Skeletal muscle tissue (tissue), 4 donors: Measurements from ENCODE around the gene CYP24A1. TPM values are rescaled to one million over a fixed set of nuclear protein-coding genes. Genes with fewer than 3 reads are reported as not detected.

Source experiments
- H3K27ac ChIP-seq: one replicate; pipeline ENCODE4 v1.7.0; 2013; ENCODE audit warnings: mild to moderate bottlenecking, low read depth, low read length, inconsistent platforms
- H3K27me3 ChIP-seq, 3 donors: one replicate each; pipeline ENCODE4 v1.7.0; 2013; ENCODE audit warnings: low read length in 3 of 3; ENCODE audit not compliant: control insufficient read depth in 3 of 3, insufficient read depth in 3 of 3
- H3K36me3 ChIP-seq, 3 donors: one replicate each; pipeline ENCODE4 v1.7.0; 2013; ENCODE audit warnings: low read length in 3 of 3; ENCODE audit not compliant: control insufficient read depth in 3 of 3, insufficient read depth in 3 of 3
- H3K4me1 ChIP-seq, 3 donors: one replicate each; pipeline ENCODE4 v1.7.0; 2013; ENCODE audit warnings: low read length in 3 of 3, mild to moderate bottlenecking in 3 of 3; ENCODE audit not compliant: control insufficient read depth in 3 of 3, insufficient read depth in 3 of 3
- H3K4me3 ChIP-seq, 3 donors: one replicate each; pipeline ENCODE4 v1.7.0; 2013; ENCODE audit warnings: low read length in 3 of 3
- H3K9ac ChIP-seq, 3 donors: one replicate each; pipeline ENCODE4 v1.7.0; 2013; ENCODE audit warnings: low read length in 3 of 3, mild to moderate bottlenecking in 3 of 3, moderate library complexity in 2 of 3, low read depth in 1 of 3
- H3K9me3 ChIP-seq, 3 donors: one replicate each; pipeline ENCODE4 v1.7.0; 2013; ENCODE audit warnings: low read length in 3 of 3; ENCODE audit not compliant: control insufficient read depth in 3 of 3
- total RNA-seq: library from RNA; depleted of rRNA; stranded (reverse); fragments of >200 nt; gene quantifications from one replicate; pipeline ENCODE4 v1.2.3, GENCODE V29; 2014
- donor health status: Osteomylitis.

The CYP24A1 gene
- total RNA-seq, 1 donor from 2014 or later: 1.0 TPM

DNA sequence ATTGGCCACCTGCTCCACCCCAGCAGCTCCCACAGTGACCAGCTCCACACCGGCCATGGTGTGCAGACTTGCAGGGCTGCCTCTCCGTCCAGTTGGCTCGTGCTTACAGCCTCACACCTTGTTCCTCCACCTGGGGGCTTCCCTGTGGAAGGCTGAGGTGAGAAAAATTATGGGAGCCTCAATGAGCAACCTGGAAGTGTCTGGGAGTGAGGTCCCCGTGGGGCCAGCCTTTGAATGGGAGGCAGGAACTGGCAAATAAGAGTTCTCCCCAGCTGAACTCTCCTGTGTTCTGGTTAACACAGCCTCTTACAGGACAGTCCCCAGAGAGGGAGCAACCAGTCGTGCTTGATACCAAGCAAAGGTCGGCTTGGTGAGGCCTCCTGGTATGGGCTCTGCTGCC lies 30.3 kb upstream of the CYP24A1 start:
- H3K36me3 ChIP-seq: no peaks in the 10 kb centered on the region
- H3K27me3 ChIP-seq: no peaks in the 10 kb centered on the region
- no peak overlapping the region for H3K27ac ChIP-seq
- no peak overlapping the region for H3K9ac ChIP-seq
- no peak overlapping the region for H3K4me3 ChIP-seq
- no peaks in the 10 kb centered on the region for H3K9me3 ChIP-seq
- H3K4me1 ChIP-seq: peaks cover 3 to 6% (median 5%) of the 10 kb centered on the region in 3 donors

DNA sequence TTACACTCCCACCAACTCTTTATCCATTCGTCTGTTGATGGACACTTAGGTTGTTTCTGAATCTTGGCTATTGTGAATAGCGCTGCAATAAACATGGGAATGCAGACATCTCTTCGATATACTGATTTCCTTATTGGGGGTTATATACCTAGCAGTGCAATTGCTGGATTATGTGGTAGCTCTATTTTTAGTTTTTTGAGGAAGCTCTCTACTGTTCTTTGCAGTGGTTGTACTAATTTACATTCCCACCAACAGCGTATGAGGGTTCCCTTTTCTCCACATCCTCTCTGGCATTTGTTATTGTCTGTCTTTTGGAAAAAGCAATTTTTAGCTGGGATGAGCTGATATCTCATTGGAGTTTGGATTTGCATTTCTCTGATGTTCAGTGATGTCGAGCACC lies 29.5 kb upstream of the CYP24A1 start:
- no peaks in the 10 kb centered on the region for H3K9me3 ChIP-seq
- no peak overlapping the region for H3K4me3 ChIP-seq
- no peaks in the 10 kb centered on the region for H3K36me3 ChIP-seq
- H3K9ac ChIP-seq: no peak overlapping the region
- peaks cover 0 to 2% (median under 1%) of the 10 kb centered on the region in 3 donors for H3K4me1 ChIP-seq
- no peaks in the 10 kb centered on the region for H3K27me3 ChIP-seq
- no peak overlapping the region for H3K27ac ChIP-seq

DNA sequence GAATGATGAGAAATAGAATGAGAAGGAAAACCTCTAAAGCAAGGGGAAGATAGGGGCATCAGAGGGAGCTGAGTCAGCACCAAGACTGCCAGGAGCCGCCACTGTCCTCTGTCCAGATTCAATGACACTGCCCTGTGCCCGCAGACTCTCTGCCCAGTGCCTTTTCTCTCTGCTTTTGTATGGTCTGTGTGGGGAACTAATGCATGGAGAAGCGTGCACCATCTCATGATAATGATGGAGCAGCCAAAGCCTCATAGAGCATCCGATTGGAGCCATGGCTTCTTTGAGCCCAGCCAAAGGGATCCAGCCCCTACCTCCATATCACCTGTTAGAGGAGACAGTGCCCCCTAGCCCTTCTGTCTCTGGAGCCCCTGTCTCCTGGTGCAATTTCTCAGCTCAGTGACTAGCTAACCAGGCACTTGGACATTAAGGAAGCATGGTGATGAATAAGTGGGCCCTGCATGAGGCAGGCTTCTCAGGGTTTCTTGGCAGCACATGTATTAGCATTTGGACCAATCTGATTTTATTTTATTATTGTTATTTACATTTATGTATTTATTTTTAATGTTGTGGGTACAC lies 27.6 kb upstream of the CYP24A1 start:
- H3K27me3 ChIP-seq: no peaks in the 10 kb centered on the region
- H3K4me3 ChIP-seq: no peak overlapping the region
- no peak overlapping the region for H3K27ac ChIP-seq
- H3K9me3 ChIP-seq: no peaks in the 10 kb centered on the region
- no peak overlapping the region for H3K9ac ChIP-seq
- H3K4me1 ChIP-seq: no peaks in the 10 kb centered on the region
- H3K36me3 ChIP-seq: no peaks in the 10 kb centered on the region

GRCh38 chr20:54200487-54201267 lies 26.9 kb upstream of the CYP24A1 start:
- Histone ChIP-seq H3K4me1 (no peaks in the 10 kb centered on the region), H3K36me3 (no peaks in the 10 kb centered on the region), H3K27me3 (no peaks in the 10 kb centered on the region), H3K9ac (no peak overlapping the region), H3K27ac (no peak overlapping the region), H3K4me3 (no peak overlapping the region), H3K9me3 (no peaks in the 10 kb centered on the region)

DNA sequence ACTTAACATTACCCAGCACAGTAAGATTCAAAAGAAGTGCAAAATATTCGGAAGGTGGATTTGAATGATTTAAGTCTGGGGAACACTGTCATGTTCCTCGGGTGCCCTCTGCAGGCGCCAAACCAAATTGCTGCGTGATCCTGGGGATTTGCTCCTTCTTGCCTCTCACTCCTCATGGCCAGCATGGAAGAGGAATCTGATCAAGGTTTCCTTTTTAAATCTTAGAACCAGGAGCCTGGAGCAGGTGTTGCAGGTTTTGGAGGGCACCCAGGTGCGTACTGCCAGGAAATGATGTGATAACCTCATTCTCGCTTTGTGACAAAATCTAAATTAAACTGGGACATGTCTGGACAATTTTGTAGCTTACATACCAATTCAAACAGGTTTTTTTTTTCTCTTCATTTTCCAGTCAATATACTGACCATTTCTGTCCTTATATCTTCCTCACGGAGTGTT lies 26.0 kb upstream of the CYP24A1 start:
- no peaks in the 10 kb centered on the region for H3K36me3 ChIP-seq
- H3K27ac ChIP-seq: no peak overlapping the region
- no peak overlapping the region for H3K9ac ChIP-seq
- no peaks in the 10 kb centered on the region for H3K27me3 ChIP-seq
- H3K4me3 ChIP-seq: no peak overlapping the region
- no peaks in the 10 kb centered on the region for H3K9me3 ChIP-seq
- H3K4me1 ChIP-seq: no peaks in the 10 kb centered on the region

GRCh38 chr20:54199283-54199682 lies 25.5 kb upstream of the CYP24A1 start:
- H3K9ac ChIP-seq: no peak overlapping the region
- H3K4me3 ChIP-seq: no peak overlapping the region
- no peaks in the 10 kb centered on the region for H3K27me3 ChIP-seq
- no peak overlapping the region for H3K27ac ChIP-seq
- no peaks in the 10 kb centered on the region for H3K9me3 ChIP-seq
- no peaks in the 10 kb centered on the region for H3K36me3 ChIP-seq
- no peaks in the 10 kb centered on the region for H3K4me1 ChIP-seq

DNA sequence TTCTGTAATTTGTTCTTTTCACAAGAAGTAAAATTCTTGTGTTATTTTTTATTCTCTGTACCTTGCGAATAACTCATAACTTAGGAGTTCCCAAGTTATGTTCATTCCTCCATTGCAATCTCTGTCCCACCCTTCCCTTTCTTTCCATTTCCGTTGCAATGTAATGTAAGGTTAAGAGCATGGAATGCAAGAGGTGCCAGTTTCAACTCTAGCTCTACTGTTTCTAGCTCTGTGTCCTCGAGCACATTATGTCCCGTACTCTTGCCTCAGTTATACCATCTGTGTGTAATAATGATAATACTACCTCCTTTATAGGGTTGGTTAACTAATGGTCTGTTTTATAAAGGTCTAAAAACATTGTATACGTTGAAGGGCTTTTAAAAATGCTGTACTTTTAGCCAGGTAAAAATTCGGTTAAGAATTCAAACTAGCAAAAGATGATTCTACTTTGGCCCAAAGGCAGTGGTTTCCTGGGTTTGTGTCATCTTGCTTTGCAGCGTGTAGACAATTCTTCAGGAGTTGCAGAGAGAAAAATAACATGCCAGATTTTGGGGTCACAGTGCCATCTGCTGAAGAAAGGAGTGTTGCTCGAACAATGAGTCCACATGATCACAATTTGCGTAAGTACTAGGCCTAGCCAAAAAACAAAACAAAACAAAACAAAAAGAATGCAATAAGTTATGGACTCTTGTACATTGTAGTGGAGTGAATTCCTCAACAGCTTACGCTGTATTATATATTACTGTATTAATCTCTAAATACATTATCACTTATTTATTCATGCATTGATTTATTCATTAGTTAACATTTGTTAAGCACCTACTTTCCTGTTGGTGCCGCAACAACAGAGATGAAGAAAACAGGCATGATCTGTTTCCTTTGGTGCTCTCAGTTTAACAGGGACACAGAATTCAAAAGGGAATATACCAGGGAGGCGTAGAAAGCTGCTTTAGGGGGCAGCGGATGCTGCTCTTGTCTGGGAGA lies 24.1 kb upstream of the CYP24A1 start:
- Histone ChIP-seq H3K4me1 (no peaks in the 10 kb centered on the region), H3K4me3 (no peak overlapping the region), H3K27ac (no peak overlapping the region), H3K9me3 (no peaks in the 10 kb centered on the region), H3K9ac (no peak overlapping the region), H3K27me3 (peaks cover 0 to 3% (median 0%) of the 10 kb centered on the region in 3 donors), H3K36me3 (no peaks in the 10 kb centered on the region)

GRCh38 chr20:54195483-54196472 lies 22.0 kb upstream of the CYP24A1 start:
- H3K9ac ChIP-seq: no peak overlapping the region
- H3K36me3 ChIP-seq: no peaks in the 10 kb centered on the region
- H3K4me1 ChIP-seq: no peaks in the 10 kb centered on the region
- H3K27ac ChIP-seq: no peak overlapping the region
- H3K27me3 ChIP-seq: peaks cover 0 to 3% (median 3%) of the 10 kb centered on the region in 3 donors
- H3K4me3 ChIP-seq: no peak overlapping the region
- H3K9me3 ChIP-seq: no peaks in the 10 kb centered on the region
